LNCaP clone FGC (cell line): Measurements from ENCODE around the gene TIMM13.

Experiments
- DNase-seq: peaks from one replicate; pipeline ENCODE4 v3.0.0-alpha.2; 2011; ENCODE audit warnings: low read depth
- H3K4me3 ChIP-seq: 2 replicates; pipeline ENCODE4 v1.5.1; 2011; ENCODE audit warnings: mild to moderate bottlenecking, low read depth, low read length, control low read depth
- TF ChIP-seq, protein P1 (sequence below): IDR thresholded peaks from 2 replicates; pipeline ENCODE4 v1.5.1; 2012; ENCODE audit warnings: mild to moderate bottlenecking; ENCODE audit not compliant: control insufficient read depth, insufficient read depth; ENCODE audit errors: extremely low read depth

Gene TIMM13

DNA sequence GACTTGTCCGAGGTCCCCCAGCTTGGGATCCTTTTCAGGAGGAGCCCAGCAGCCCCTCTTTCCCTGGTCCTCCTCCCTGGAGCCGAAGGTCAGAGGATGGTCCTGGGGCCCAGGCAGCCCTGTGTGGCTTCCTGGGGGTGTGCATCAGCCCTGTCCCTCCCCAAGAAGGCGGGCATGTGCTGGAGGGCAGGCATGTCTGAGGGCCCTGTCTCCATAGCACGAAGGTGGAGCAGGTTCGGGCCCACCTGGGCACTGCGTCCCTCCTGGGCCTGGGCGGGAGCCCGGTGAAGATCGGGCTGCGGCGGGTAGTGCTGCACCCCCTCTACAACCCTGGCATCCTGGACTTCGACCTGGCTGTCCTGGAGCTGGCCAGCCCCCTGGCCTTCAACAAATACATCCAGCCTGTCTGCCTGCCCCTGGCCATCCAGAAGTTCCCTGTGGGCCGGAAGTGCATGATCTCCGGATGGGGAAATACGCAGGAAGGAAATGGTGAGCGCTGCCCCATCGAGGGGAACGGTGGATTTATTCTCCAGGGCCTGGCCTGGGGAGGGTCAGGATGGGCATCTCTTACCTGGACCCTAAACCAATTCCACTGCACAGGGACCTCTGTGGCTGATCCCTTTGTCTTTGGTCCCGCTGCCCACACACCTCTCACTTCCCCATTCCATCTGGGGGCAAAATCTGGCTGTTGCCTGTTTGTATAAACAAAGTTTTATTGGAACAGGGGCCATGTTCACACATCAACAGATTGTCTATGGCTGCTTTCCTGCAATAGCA lies 10.9 kb downstream of the TIMM13 start:
- TF ChIP-seq, protein P1, sequence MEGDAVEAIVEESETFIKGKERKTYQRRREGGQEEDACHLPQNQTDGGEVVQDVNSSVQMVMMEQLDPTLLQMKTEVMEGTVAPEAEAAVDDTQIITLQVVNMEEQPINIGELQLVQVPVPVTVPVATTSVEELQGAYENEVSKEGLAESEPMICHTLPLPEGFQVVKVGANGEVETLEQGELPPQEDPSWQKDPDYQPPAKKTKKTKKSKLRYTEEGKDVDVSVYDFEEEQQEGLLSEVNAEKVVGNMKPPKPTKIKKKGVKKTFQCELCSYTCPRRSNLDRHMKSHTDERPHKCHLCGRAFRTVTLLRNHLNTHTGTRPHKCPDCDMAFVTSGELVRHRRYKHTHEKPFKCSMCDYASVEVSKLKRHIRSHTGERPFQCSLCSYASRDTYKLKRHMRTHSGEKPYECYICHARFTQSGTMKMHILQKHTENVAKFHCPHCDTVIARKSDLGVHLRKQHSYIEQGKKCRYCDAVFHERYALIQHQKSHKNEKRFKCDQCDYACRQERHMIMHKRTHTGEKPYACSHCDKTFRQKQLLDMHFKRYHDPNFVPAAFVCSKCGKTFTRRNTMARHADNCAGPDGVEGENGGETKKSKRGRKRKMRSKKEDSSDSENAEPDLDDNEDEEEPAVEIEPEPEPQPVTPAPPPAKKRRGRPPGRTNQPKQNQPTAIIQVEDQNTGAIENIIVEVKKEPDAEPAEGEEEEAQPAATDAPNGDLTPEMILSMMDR, result no peak
- H3K4me3 ChIP-seq, result no peak overlapping the region
- no peak for DNase-seq

DNA sequence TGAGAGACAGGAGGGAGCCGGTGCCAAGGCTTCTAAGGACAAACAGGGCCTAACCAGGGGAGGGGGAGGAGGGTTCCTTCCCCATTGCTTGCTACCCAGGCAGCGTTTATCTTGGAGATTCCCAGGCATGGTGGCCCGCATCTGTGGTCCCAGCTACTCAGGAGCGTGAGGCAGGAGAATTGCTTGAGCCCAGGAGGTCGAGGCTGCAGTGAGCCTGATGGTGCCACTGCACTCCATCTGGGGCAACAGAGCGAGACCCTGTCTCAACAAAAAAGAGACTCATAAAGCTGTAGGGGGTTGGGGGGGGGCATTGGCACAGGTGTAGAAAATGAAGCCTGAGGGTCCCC lies 11.4 kb downstream of the TIMM13 start:
- TF ChIP-seq, protein P1, result no peak
- no peak for DNase-seq
- no peak overlapping the region for H3K4me3 ChIP-seq

DNA sequence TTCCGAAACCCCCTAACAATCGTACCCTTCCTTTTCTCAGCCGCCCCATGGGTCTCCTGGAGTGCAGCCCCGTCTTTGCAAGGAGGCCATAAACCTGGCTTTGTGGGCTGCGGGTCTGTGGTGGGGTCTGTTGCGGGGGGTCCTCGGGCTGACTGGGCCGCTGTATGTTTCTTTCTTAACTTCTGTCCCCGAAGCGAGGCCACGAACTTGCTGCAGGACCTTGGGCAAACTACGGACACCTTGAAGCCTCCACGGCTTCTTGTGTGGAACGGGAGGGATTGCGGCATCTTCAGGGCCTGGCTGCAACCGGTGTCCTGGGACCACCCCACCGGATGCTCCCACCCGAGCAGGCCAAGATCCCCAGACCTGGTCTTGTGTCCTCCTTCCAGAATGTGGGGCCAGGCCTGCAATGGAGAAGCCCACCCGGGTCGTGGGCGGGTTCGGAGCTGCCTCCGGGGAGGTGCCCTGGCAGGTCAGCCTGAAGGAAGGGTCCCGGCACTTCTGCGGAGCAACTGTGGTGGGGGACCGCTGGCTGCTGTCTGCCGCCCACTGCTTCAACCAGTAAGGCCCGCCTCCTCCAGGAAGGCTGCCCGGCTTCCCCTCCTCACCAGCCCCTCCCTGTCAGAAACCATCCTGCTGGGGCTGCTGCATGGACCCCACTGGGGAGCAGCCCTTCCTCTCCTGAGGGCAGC lies 12.0 kb downstream of the TIMM13 start:
- TF ChIP-seq, protein P1, result no peak
- DNase-seq, result no peak
- no peak overlapping the region for H3K4me3 ChIP-seq

DNA sequence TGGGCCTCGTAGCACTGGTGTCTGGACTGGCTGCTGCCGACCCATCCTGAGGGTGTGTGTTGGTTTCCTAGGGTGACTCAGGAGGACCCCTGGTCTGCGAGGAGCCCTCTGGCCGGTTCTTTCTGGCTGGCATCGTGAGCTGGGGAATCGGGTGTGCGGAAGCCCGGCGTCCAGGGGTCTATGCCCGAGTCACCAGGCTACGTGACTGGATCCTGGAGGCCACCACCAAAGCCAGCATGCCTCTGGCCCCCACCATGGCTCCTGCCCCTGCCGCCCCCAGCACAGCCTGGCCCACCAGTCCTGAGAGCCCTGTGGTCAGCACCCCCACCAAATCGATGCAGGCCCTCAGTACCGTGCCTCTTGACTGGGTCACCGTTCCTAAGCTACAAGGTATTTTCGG lies 13.8 kb downstream of the TIMM13 start:
- no peak overlapping the region for H3K4me3 ChIP-seq
- DNase-seq, result no peak
- TF ChIP-seq, protein P1, result no peak

DNA sequence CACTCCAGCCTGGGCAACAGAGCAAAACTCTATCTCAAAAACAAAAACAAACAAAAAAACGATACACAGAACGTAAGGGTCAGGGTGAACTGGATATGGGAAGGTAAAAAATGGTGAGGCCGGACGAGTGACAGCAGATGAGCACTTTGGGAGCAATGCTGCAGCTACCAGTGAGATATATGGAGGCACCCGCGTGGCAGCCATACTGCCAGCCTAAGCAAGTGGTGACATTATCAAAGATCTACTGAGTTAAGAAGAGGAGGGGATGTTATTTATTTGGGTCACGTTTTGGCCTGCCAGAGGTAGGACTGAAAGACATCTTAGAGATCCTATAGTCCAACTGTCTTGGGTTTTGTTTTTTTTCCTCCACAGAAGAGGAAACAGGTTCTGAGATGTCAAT lies 14.2 kb downstream of the TIMM13 start:
- no peak for DNase-seq
- H3K4me3 ChIP-seq, result no peak overlapping the region
- TF ChIP-seq, protein P1, result no peak

DNA sequence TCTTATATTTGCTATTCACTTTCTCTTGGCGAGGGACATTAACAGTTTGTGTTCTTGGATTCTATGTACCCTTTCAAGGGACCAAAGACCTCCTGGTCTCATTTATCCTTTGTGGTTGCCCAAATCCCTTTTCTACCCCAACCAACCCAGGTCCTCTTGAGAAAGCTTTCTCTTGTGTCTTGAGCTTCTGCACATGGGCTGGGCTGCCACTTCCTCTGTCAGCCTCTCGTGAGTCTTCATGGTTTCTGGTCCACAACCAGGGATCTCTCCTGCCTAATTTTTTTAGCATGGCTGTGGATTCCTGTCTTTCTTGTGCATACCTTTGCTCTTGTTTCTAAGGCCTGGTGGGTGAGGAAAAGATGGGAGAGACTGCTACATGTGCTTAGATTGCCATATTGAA lies 14.9 kb downstream of the TIMM13 start:
- no peak overlapping the region for H3K4me3 ChIP-seq
- DNase-seq, result no peak
- TF ChIP-seq, protein P1, result no peak
